RWPE2 (cell line): ENCODE data around the gene TCEA2.

Source experiments
- ATAC-seq: fragments of 200-7000 bp; cut with Tn5 transposase; 3 replicates; pipeline ENCODE4 v1.9.1; 2021; ENCODE audit warnings: low read depth
- DNase-seq: peaks from one replicate; pipeline ENCODE4 v3.0.0-alpha.2; 2020; ENCODE audit warnings: low spot score
- H3K27ac ChIP-seq: fragments of 450-650 bp; 2 replicates; pipeline ENCODE4 v1.5.1; 2017; ENCODE audit warnings: mild to moderate bottlenecking; ENCODE audit not compliant: poor library complexity, severe bottlenecking
- H3K27me3 ChIP-seq: fragments of 250-450 bp; sonication (Bioruptor Pico); 2 replicates; pipeline ENCODE4 v1.5.1; 2021; ENCODE audit warnings: mild to moderate bottlenecking, moderate library complexity; ENCODE audit not compliant: insufficient read depth, poor library complexity, severe bottlenecking
- H3K36me3 ChIP-seq: fragments of 250-450 bp; sonication (Bioruptor Pico); 2 replicates; pipeline ENCODE4 v1.5.1; 2020; ENCODE audit warnings: low read depth, mild to moderate bottlenecking, moderate library complexity
- H3K4me1 ChIP-seq: fragments of 250-450 bp; sonication (Bioruptor Pico); 2 replicates; pipeline ENCODE4 v1.5.1; 2021; ENCODE audit warnings: mild to moderate bottlenecking, moderate library complexity; ENCODE audit not compliant: insufficient read depth, poor library complexity, severe bottlenecking
- H3K4me3 ChIP-seq: fragments of 250-450 bp; sonication (Bioruptor Pico); 2 replicates; pipeline ENCODE4 v1.5.1; 2021; ENCODE audit warnings: mild to moderate bottlenecking, moderate library complexity; ENCODE audit not compliant: severe bottlenecking
- H3K9me3 ChIP-seq: fragments of 250-450 bp; sonication (Bioruptor Pico); 2 replicates; pipeline ENCODE4 v1.5.1; 2021; ENCODE audit warnings: mild to moderate bottlenecking, moderate library complexity; ENCODE audit not compliant: severe bottlenecking
- CTCF ChIP-seq: fragments of 450-650 bp; IDR thresholded peaks from one replicate; pipeline ENCODE4 v1.5.1; 2017; ENCODE audit warnings: mild to moderate bottlenecking, moderate library complexity; ENCODE audit not compliant: poor library complexity, severe bottlenecking

TCEA2 gene

GRCh38 chr20:64077541-64077875 lies 14.5 kb downstream of the TCEA2 start:
- H3K4me1 ChIP-seq = peaks cover 10% of the 10 kb centered on the region
- ATAC-seq (no peak), DNase-seq (no peak)
- no peaks in the 10 kb centered on the region for H3K36me3 ChIP-seq
- H3K9me3 ChIP-seq = no peaks in the 10 kb centered on the region
- no peak for TF ChIP-seq CTCF
- no peaks in the 10 kb centered on the region for H3K27me3 ChIP-seq
- H3K4me3 ChIP-seq = no peak overlapping the region
- no peak overlapping the region for H3K27ac ChIP-seq

- ATAC-seq (no peak), DNase-seq (no peak)
- H3K9me3 ChIP-seq = no peaks in the 10 kb centered on the region
- no peak overlapping the region for H3K27ac ChIP-seq
- no peak for TF ChIP-seq CTCF
- peaks cover 10% of the 10 kb centered on the region for H3K4me1 ChIP-seq
- peak overlapping the region; percentile 85 for H3K4me3 ChIP-seq
- H3K36me3 ChIP-seq = no peaks in the 10 kb centered on the region
- H3K27me3 ChIP-seq = peaks cover under 1% of the 10 kb centered on the region
These were observed 15.0 kb downstream of the TCEA2 start for GRCh38 chr20:64077876-64078551.

GRCh38 chr20:64078934-64079272 lies 15.9 kb downstream of the TCEA2 start:
- DNase-seq (no peak), ATAC-seq (no peak)
- H3K27me3 ChIP-seq = peaks cover 6% of the 10 kb centered on the region
- peak overlapping the region; percentile 38 for H3K27ac ChIP-seq
- H3K4me1 ChIP-seq = peaks cover 10% of the 10 kb centered on the region
- no peaks in the 10 kb centered on the region for H3K36me3 ChIP-seq
- TF ChIP-seq CTCF = no peak
- no peaks in the 10 kb centered on the region for H3K9me3 ChIP-seq
- H3K4me3 ChIP-seq = peak overlapping the region; percentile 85

- Histone ChIP-seq H3K9me3 (no peaks in the 10 kb centered on the region), H3K27me3 (peaks cover 11% of the 10 kb centered on the region), H3K4me1 (peaks cover 10% of the 10 kb centered on the region), H3K36me3 (no peaks in the 10 kb centered on the region), H3K4me3 (peak within 1 kb of the TSS; percentile 85), H3K27ac (peak within 1 kb of the TSS; percentile 38)
- DNase-seq (no peak), ATAC-seq (peak; percentile 47)
- peak; percentile 6 for TF ChIP-seq CTCF
These were observed 16.4 kb downstream of the TCEA2 start, which contains the start of gene RGS19 for GRCh38 chr20:64079273-64080012. Gene RGS19 (minus strand): TSS chr20:64079518. CDS start chr20:64076886, 2,632 bp downstream.
